B cell (primary cell): Measurements from ENCODE around the gene PACRG. TPM values are rescaled to one million over a fixed set of nuclear protein-coding genes. Genes with fewer than 3 reads are reported as not detected.

Source experiments
- ATAC-seq: fragments of 200-7000 bp; cut with Tn5 transposase; one replicate; pipeline ENCODE4 v1.10.0; 2021; ENCODE audit warnings: low read depth, mild to moderate bottlenecking, moderate number of reproducible peaks, moderate library complexity
- CTCF ChIA-PET: fragments of 350-600 bp; sonication (Branson Sonifier 250); formaldehyde crosslinking; loops from one replicate; lab custom pipeline; 2021; ENCODE audit warnings: antibody characterized with exemption, inconsistent platforms; lab: Charles Lee
- POLR2A ChIA-PET: fragments of 350-600 bp; sonication (Branson Sonifier 250); formaldehyde crosslinking; loops from one replicate; lab custom pipeline; 2021; ENCODE audit warnings: antibody characterized with exemption; lab: Charles Lee
- DNase-seq: peaks from one replicate; pipeline ENCODE4 v3.0.0; 2013
- H2AFZ ChIP-seq: 2 replicates; pipeline ENCODE4 v1.6.1; 2012; ENCODE audit warnings: mild to moderate bottlenecking, low read depth, low read length; ENCODE audit not compliant: insufficient read depth, poor library complexity, severe bottlenecking
- H3K27ac ChIP-seq, 2 donors: 1 replicate in 1 of 2; 2 replicates in 1 of 2; pipeline ENCODE4 v1.5.1; 2012 to 2013; ENCODE audit warnings: low read length in 2 of 2, mild to moderate bottlenecking in 2 of 2, moderate library complexity in 1 of 2
- H3K27me3 ChIP-seq, 4 experiments: fragments of 200-600 bp in 1 of 4; sonication (generic) in 1 of 4; replicated peaks in 1 of 4; 1 replicate in 2 of 4; 2 replicates in 2 of 4; pipeline versions ENCODE4 v1.6.1 to v1.7.0; 2013 to 2016; ENCODE audit warnings: low read length in 3 of 4, mild to moderate bottlenecking in 2 of 4, mixed read lengths in 1 of 4, moderate library complexity in 1 of 4; ENCODE audit not compliant: insufficient read depth in 4 of 4, control insufficient read depth in 3 of 4; ENCODE audit errors: control extremely low read depth in 1 of 4
- H3K36me3 ChIP-seq, 2 experiments: replicated peaks in 1 of 2; 1 replicate in 1 of 2; 2 replicates in 1 of 2; pipeline versions ENCODE4 v1.6.1 to v1.7.1; 2013; ENCODE audit warnings: low read length in 1 of 2; ENCODE audit not compliant: insufficient read depth in 2 of 2, control insufficient read depth in 1 of 2; ENCODE audit errors: control extremely low read depth in 1 of 2, extremely low read depth in 1 of 2
- H3K4me1 ChIP-seq, 2 donors: fragments of 200-600 bp in 1 of 2; sonication (generic) in 1 of 2; 1 replicate in 1 of 2; 2 replicates in 1 of 2; pipeline versions ENCODE4 v1.5.1 to v1.6.1; 2013 to 2017; ENCODE audit warnings: low read length in 2 of 2; ENCODE audit not compliant: control insufficient read depth in 2 of 2, insufficient read depth in 2 of 2
- H3K4me2 ChIP-seq: replicated peaks from 2 replicates; pipeline ENCODE3; 2012; ENCODE audit warnings: mild to moderate bottlenecking, low read depth, low read length; ENCODE audit not compliant: poor library complexity, severe bottlenecking
- H3K4me3 ChIP-seq, 5 experiments: fragments of 200-600 bp in 1 of 5; sonication (generic) in 1 of 5; 1 replicate in 3 of 5; 2 replicates in 2 of 5; pipeline versions ENCODE4 v1.5.1 to v1.7.0; 2011 to 2016; ENCODE audit warnings: low read length in 4 of 5, mild to moderate bottlenecking in 4 of 5, low read depth in 2 of 5, control low read depth in 1 of 5, moderate library complexity in 1 of 5; ENCODE audit not compliant: insufficient read depth in 1 of 5; ENCODE audit errors: control extremely low read depth in 1 of 5, extremely low read depth in 1 of 5
- H3K79me2 ChIP-seq: fragments of 200-600 bp; sonication (generic); one replicate; pipeline ENCODE4 v1.6.0; 2016; ENCODE audit warnings: low read length; ENCODE audit not compliant: control insufficient read depth, insufficient read depth
- H3K9ac ChIP-seq: fragments of 200-600 bp; sonication (generic); 2 replicates; pipeline ENCODE4 v1.6.1; 2017; ENCODE audit warnings: mild to moderate bottlenecking, low read length, moderate library complexity
- H3K9me3 ChIP-seq, 3 donors: one replicate each; pipeline versions ENCODE4 v1.6.1 to v1.7.1; 2013; ENCODE audit warnings: low read length in 2 of 3; ENCODE audit not compliant: control insufficient read depth in 2 of 3, insufficient read depth in 1 of 3; ENCODE audit errors: control extremely low read depth in 1 of 3
- H4K20me1 ChIP-seq: 2 replicates; pipeline ENCODE4 v1.6.0; 2012; ENCODE audit warnings: mild to moderate bottlenecking, low read length; ENCODE audit not compliant: insufficient read depth, control insufficient read depth, poor library complexity, severe bottlenecking
- H3K27ac Mint-ChIP-seq: one replicate; pipeline ENCODE4 v1.8.0; 2021; ENCODE audit warnings: mixed read lengths
- H3K27me3 Mint-ChIP-seq: one replicate; pipeline ENCODE4 v1.8.0; 2021; ENCODE audit warnings: mixed read lengths
- H3K4me1 Mint-ChIP-seq: one replicate; pipeline ENCODE4 v1.8.0; 2021; ENCODE audit warnings: mixed read lengths
- H3K4me3 Mint-ChIP-seq: one replicate; pipeline ENCODE4 v1.8.0; 2021; ENCODE audit warnings: mixed read lengths
- H3K9me3 Mint-ChIP-seq: one replicate; pipeline ENCODE4 v1.8.0; 2022; ENCODE audit warnings: mixed read lengths; ENCODE audit not compliant: insufficient read depth
- EZH2 ChIP-seq: IDR thresholded peaks from 2 replicates; pipeline ENCODE4 v1.6.1; 2012; ENCODE audit warnings: borderline replicate concordance, low read depth, mild to moderate bottlenecking, moderate library complexity, low read length; ENCODE audit not compliant: insufficient read depth, poor library complexity, severe bottlenecking
- WGBS: methylation state at CpG from one replicate; pipeline ENCODE4 v1.1.5; 2013; ENCODE audit warnings: missing lambda C conversion rate; ENCODE audit not compliant: insufficient coverage; 5-methylcytosine and 5-hydroxymethylcytosine counted together
- intact Hi-C: fragments of 100-400 bp; cut with micrococcal nuclease; formaldehyde crosslinking; loops from one replicate; pipeline ENCODE4 v1.10.0; 2022
- polyA plus RNA-seq: library from polyadenylated mRNA; depleted of rRNA; stranded (reverse); fragments of >200 nt; gene quantifications from 2 replicates; pipeline ENCODE4 v1.2.3, GENCODE V29; 2012
- total RNA-seq, 2 donors: library from RNA; stranded (reverse); fragments of 120-200 nt in 1 of 2; gene quantifications; 1 replicate in 1 of 2; 2 replicates in 1 of 2; pipeline versions ENCODE4 v1.2.3 to v1.2.4, GENCODE V29; 2013 to 2022
- TF ChIP-seq, protein P1 (sequence below): fragments of 200-600 bp; IDR thresholded peaks from one replicate; pipeline ENCODE4 v1.8.0; 2022; ENCODE audit warnings: antibody characterized with exemption, mild to moderate bottlenecking

Gene PACRG
- total and polyA plus RNA-seq, 2 donors (not counting 1 experiment from before 2014, with no cell fraction given), result not detected

DNA sequence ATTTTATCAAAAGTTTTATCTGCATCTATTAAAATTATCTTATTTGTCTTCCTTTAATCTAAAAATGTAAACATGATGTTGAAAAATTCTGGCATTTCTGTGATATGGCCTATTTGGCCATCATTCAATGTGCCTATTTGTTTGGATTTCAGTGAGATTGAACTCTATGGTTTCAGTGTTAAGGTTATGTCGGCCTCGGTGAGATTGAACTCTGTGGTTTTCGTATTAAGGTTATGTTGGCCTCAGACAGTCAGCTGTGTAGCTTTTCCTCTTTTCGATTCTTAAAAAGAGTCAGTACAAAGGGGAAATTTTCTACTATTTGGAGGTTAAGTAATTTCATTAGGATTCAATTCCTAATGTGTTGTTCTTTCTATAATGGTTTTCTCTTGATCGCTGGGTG is 320.6 kb downstream of the PACRG start:
- ChIA-PET POLR2A (no interaction called here), CTCF (no interaction called here)
- Mint-ChIP-seq H3K4me3 (no peak overlapping the region), H3K4me1 (no peaks in the 10 kb centered on the region), H3K27me3 (no peaks in the 10 kb centered on the region), H3K9me3 (peaks cover 4% of the 10 kb centered on the region), H3K27ac (no peak overlapping the region)
- TF ChIP-seq, protein P1, sequence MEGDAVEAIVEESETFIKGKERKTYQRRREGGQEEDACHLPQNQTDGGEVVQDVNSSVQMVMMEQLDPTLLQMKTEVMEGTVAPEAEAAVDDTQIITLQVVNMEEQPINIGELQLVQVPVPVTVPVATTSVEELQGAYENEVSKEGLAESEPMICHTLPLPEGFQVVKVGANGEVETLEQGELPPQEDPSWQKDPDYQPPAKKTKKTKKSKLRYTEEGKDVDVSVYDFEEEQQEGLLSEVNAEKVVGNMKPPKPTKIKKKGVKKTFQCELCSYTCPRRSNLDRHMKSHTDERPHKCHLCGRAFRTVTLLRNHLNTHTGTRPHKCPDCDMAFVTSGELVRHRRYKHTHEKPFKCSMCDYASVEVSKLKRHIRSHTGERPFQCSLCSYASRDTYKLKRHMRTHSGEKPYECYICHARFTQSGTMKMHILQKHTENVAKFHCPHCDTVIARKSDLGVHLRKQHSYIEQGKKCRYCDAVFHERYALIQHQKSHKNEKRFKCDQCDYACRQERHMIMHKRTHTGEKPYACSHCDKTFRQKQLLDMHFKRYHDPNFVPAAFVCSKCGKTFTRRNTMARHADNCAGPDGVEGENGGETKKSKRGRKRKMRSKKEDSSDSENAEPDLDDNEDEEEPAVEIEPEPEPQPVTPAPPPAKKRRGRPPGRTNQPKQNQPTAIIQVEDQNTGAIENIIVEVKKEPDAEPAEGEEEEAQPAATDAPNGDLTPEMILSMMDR, result no peak
- TF ChIP-seq EZH2, result no peak
- Histone ChIP-seq H2AFZ (no peak overlapping the region), H4K20me1 (no peaks in the 10 kb centered on the region), H3K36me3 (no peaks in the 10 kb centered on the region), H3K27ac (no peak overlapping the region), H3K4me1 (no peaks in the 10 kb centered on the region), H3K9ac (no peak overlapping the region), H3K4me3 (no peak overlapping the region), H3K27me3 (no peaks in the 10 kb centered on the region), H3K4me2 (no peak overlapping the region), H3K9me3 (peaks cover 0 to 5% (median 0%) of the 10 kb centered on the region in 3 donors), H3K79me2 (no peaks in the 10 kb centered on the region)
- ATAC-seq (no peak), DNase-seq (no peak)
- intact Hi-C loops, result no loop called here
- 90% methylated on average over 3 of the region's 5 CpGs for WGBS

DNA sequence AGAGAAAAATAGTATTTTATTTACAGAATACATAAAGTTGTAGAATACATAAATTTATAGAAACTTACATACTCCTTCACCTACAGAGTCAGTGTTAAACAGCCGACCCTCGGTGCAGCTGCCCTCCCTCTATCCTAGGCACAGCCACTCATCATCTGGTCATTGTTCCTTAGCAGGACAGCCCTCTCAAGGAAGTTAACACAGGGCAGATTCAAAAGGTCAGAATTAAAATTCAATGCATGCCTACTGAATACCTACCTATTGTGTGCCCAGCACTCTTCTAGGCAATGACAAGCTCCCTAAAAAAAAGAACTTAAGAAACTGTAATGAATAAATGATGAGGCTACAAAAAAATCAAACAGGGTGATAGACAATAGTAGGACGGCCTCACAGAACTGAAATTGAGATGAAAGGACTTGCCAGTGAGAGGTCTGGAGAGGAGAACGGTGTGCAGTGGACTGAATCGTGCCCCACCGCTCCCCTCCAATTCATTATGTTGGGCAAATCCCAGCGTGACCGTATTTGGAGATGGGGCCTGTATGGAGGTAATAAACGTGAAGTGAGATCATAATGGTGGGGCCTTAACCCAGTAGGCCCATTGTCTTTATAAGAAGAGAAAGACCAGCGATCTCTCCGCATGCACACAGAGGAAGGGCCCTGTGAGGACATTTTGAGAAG is 326.0 kb downstream of the PACRG start:
- Histone ChIP-seq H3K36me3 (no peaks in the 10 kb centered on the region), H4K20me1 (no peaks in the 10 kb centered on the region), H3K27me3 (no peaks in the 10 kb centered on the region), H3K9me3 (peaks cover 0 to 8% (median 0%) of the 10 kb centered on the region in 3 donors), H2AFZ (no peak overlapping the region), H3K9ac (no peak overlapping the region), H3K4me1 (no peaks in the 10 kb centered on the region), H3K4me2 (no peak overlapping the region), H3K27ac (no peak overlapping the region), H3K4me3 (no peak overlapping the region), H3K79me2 (no peaks in the 10 kb centered on the region)
- CTCF ChIA-PET, result no interaction called here
- H3K4me1 Mint-ChIP-seq, result no peaks in the 10 kb centered on the region
- no peaks in the 10 kb centered on the region for H3K27me3 Mint-ChIP-seq
- DNase-seq (no peak), ATAC-seq (no peak)
- H3K4me3 Mint-ChIP-seq, result no peak overlapping the region
- H3K27ac Mint-ChIP-seq, result no peak overlapping the region
- TF ChIP-seq, protein P1, result no peak
- TF ChIP-seq EZH2, result no peak
- intact Hi-C loops, result no loop called here
- POLR2A ChIA-PET, result no interaction called here
- H3K9me3 Mint-ChIP-seq, result no peaks in the 10 kb centered on the region
- 96% methylated on average over 9 of the region's 11 CpGs for WGBS
